Aorta (tissue), 5 donors: ENCODE measurements around the gene OMA1. TPM values are rescaled to one million over a fixed set of nuclear protein-coding genes. Genes with fewer than 3 reads are reported as not detected.

Experiments used
- ATAC-seq: fragments of 200-7000 bp; cut with Tn5 transposase; one replicate; pipeline ENCODE4 v1.9.1; 2022; ENCODE audit warnings: moderate library complexity; ENCODE audit not compliant: low FRiP score
- DNase-seq, 2 donors: peaks; one replicate each; pipeline ENCODE4 v3.0.0-alpha.2; 2020
- H3K27ac ChIP-seq, 2 donors: one replicate each; pipeline ENCODE4 v1.5.1; 2013; ENCODE audit warnings: low read length in 2 of 2, mild to moderate bottlenecking in 2 of 2, moderate library complexity in 2 of 2, control low read depth in 1 of 2, inconsistent platforms in 1 of 2, low read depth in 1 of 2
- H3K27me3 ChIP-seq, 2 donors: one replicate each; pipeline ENCODE4 v1.6.1; 2013; ENCODE audit warnings: control low read depth in 1 of 2, low read length in 1 of 2, mild to moderate bottlenecking in 1 of 2, moderate library complexity in 1 of 2; ENCODE audit not compliant: insufficient read depth in 2 of 2, control insufficient read depth in 1 of 2
- H3K36me3 ChIP-seq, 2 donors: one replicate each; pipeline ENCODE4 v1.6.1; 2013; ENCODE audit warnings: control low read depth in 1 of 2, low read length in 1 of 2, mild to moderate bottlenecking in 1 of 2; ENCODE audit not compliant: insufficient read depth in 2 of 2, control insufficient read depth in 1 of 2
- H3K4me1 ChIP-seq, 2 donors: one replicate each; pipeline ENCODE4 v1.6.1; 2013; ENCODE audit warnings: low read length in 2 of 2, control low read depth in 1 of 2, mild to moderate bottlenecking in 1 of 2, moderate library complexity in 1 of 2; ENCODE audit not compliant: insufficient read depth in 2 of 2, control insufficient read depth in 1 of 2
- H3K4me3 ChIP-seq, 2 donors: one replicate each; pipeline ENCODE4 v1.5.1; 2013; ENCODE audit warnings: low read length in 2 of 2, control low read depth in 1 of 2, mild to moderate bottlenecking in 1 of 2
- H3K9me3 ChIP-seq: one replicate; pipeline ENCODE4 v1.6.1; 2013; ENCODE audit warnings: mild to moderate bottlenecking, low read length; ENCODE audit not compliant: control insufficient read depth
- WGBS, 2 donors: extraction: QIAGEN DNeasy Blood & Tissue Kit; methylation state at CpG; one replicate each; pipeline ENCODE4 v1.1.7; 2013; 5-methylcytosine and 5-hydroxymethylcytosine counted together
- intact Hi-C, 2 donors: fragments of 100-400 bp; cut with DNase I; formaldehyde crosslinking; loops; one replicate each; pipeline versions ENCODE4 v1.14.2 to v1.15.0; 2022
- polyA plus RNA-seq, 2 donors: library from polyadenylated mRNA; stranded (reverse); fragments of 200-250 nt; gene quantifications; one replicate each; pipeline ENCODE4 v1.2.3, GENCODE V29; 2013
- total RNA-seq, 2 donors: library from RNA; stranded (reverse); fragmentation: NEBNext Ultra II Directional; extraction: Animal tissue kit (Norgen Biotek cat#: 25700); gene quantifications; one replicate each; pipeline ENCODE4 v1.2.1, GENCODE V29; 2021
- donor health status: healthy with polysubstance abuse.
- donor health status: Bipolar disorder and iron deficiency.
- donor health status: DM: no; HTN: no; CAD: no.
- donor health status: DM: no; HTN: no; CAD: no.
- donor health status: DM: yes; HTN: yes; CAD: no.

The OMA1 gene
- total and polyA plus RNA-seq, 4 donors, result 2.5 to 22.0 (median 10.6) TPM

- H3K9me3 ChIP-seq, result no peaks in the 10 kb centered on the region
- H3K4me1 ChIP-seq, result peaks cover 0 to 2% of the 10 kb centered on the region in 2 donors
- WGBS, 2 donors, result 6 to 8% methylated on average over 72 to 107 of the region's 107 CpGs
- ATAC-seq (peak; percentile 67), DNase-seq (peak; percentile 62 to 85)
- H3K36me3 ChIP-seq, result no peaks in the 10 kb centered on the region
- H3K27me3 ChIP-seq, result no peaks in the 10 kb centered on the region
- H3K27ac ChIP-seq, result no peak within 1 kb of the TSS
- intact Hi-C loops, result loop anchor here in 1 of 2 donors (5.0 kb wide), 1 partner anchor 75 kb away; no protein-coding TSS in a partner anchor
- peak within 1 kb of the TSS in 1 of 2 donors; percentile 29 for H3K4me3 ChIP-seq
Measured at GRCh38 chr1:58576727-58577653, 30.5 kb upstream of the OMA1 start, which contains the start of gene TACSTD2. Gene TACSTD2, minus strand, starts transcription at chr1:58577252. Its CDS starts 96 bp downstream, at chr1:58577156.

DNA sequence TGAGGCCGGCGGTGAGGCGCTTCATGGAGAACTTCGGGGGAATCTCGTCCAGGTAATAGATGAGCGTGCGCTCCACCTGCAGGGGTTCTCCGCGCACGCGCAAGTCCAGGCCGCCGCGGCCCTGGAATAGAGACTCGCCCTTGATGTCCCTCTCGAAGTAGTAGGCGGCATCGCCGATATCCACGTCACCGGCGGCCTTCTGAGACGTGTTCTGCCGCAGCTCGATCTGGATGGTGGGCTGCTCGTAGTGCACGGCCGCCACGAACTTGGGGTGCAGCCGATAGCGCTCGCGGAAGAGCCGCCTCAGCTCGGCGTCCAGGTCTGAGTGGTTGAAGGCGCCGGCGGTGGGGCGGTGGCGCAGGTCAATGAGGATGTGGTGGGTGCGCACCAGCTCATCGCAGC lies 29.8 kb upstream of the OMA1 start:
- Histone ChIP-seq H3K4me3 (peak overlapping the region in 1 of 2 donors; percentile 29), H3K27me3 (no peaks in the 10 kb centered on the region), H3K9me3 (no peaks in the 10 kb centered on the region), H3K36me3 (no peaks in the 10 kb centered on the region), H3K4me1 (peaks cover 0 to 2% of the 10 kb centered on the region in 2 donors), H3K27ac (no peak overlapping the region)
- ATAC-seq, result peak; percentile 42
- DNase-seq, result peak; percentile 51 to 81
- intact Hi-C loops, result loop anchor here in 1 of 2 donors (5.0 kb wide), 1 partner anchor 76 kb away; no protein-coding TSS in a partner anchor
- WGBS, 2 donors, result 4 to 10% methylated on average over 38 to 43 of the region's 43 CpGs

DNA sequence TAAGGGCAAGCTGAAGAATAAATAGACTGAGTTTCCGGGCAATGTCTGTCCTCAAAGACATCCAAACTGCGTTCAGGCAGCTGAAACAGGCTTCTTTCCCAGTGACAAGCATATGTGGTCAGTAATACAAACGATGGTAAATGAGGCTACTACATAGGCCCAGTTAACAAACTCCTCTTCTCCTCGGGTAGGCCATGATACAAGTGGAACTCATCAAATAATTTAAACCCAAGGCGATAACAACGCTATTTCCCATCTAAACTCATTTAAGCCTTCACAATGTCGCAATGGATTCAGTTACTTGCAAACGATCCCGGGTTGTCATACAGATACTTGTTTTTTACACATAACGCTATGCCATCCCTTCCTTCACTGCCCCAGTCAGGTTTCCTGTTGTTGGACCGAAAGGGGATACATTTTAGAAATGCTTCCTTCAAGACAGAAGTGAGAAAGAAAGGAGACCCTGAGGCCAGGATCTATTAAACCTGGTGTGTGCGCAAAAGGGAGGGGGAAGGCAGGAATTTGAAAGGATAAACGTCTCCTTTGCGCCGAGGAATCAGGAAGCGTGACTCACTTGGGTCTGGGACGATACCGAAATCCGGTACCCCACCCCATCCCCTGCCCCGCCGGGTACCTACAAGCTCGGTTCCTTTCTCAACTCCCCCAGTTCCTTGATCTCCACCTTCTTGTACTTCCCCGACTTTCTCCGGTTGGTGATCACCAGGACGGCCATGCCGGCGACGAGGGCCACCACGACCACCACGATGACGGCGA lies 29.2 kb upstream of the OMA1 start:
- no peaks in the 10 kb centered on the region for H3K27me3 ChIP-seq
- intact Hi-C loops, result loop anchor here in 1 of 2 donors (5.0 kb wide), 1 partner anchor 77 kb away; no protein-coding TSS in a partner anchor
- WGBS, 2 donors, result 62% methylated on average over 32 of the region's 32 CpGs
- DNase-seq (no peak), ATAC-seq (no peak)
- no peaks in the 10 kb centered on the region for H3K9me3 ChIP-seq
- no peak overlapping the region for H3K27ac ChIP-seq
- H3K36me3 ChIP-seq, result no peaks in the 10 kb centered on the region
- H3K4me1 ChIP-seq, result peaks cover 0 to 2% of the 10 kb centered on the region in 2 donors
- H3K4me3 ChIP-seq, result no peak overlapping the region

DNA sequence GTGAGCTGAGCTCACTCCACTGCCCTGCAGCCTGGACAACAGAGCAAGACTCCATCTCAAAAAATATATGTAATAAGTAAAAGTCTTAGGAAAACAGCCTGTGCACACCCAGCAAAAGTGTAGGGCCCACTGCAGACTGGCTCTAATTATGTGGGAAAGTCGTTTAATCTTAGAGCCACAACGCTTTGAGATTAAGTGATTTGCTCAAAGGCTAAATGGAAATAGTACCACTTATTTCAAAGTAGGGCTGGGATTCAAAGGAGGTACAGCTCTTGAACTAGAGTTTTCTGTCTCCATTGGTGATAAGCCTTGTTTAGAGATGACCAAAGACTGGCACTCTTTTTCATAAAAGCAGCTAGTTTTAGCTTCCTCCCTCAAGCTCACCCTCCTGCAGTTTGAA lies 28.3 kb upstream of the OMA1 start:
- H3K4me1 ChIP-seq, result peaks cover 0 to 2% of the 10 kb centered on the region in 2 donors
- no peaks in the 10 kb centered on the region for H3K27me3 ChIP-seq
- no peak overlapping the region for H3K27ac ChIP-seq
- intact Hi-C loops, result loop anchor here in 1 of 2 donors (5.0 kb wide), 1 partner anchor 77 kb away; no protein-coding TSS in a partner anchor
- H3K36me3 ChIP-seq, result no peaks in the 10 kb centered on the region
- DNase-seq, result no peak
- WGBS, 2 donors, result 96 to 98% methylated on average over 2 of the region's 2 CpGs
- no peaks in the 10 kb centered on the region for H3K9me3 ChIP-seq
- H3K4me3 ChIP-seq, result no peak overlapping the region
- ATAC-seq, result no peak

DNA sequence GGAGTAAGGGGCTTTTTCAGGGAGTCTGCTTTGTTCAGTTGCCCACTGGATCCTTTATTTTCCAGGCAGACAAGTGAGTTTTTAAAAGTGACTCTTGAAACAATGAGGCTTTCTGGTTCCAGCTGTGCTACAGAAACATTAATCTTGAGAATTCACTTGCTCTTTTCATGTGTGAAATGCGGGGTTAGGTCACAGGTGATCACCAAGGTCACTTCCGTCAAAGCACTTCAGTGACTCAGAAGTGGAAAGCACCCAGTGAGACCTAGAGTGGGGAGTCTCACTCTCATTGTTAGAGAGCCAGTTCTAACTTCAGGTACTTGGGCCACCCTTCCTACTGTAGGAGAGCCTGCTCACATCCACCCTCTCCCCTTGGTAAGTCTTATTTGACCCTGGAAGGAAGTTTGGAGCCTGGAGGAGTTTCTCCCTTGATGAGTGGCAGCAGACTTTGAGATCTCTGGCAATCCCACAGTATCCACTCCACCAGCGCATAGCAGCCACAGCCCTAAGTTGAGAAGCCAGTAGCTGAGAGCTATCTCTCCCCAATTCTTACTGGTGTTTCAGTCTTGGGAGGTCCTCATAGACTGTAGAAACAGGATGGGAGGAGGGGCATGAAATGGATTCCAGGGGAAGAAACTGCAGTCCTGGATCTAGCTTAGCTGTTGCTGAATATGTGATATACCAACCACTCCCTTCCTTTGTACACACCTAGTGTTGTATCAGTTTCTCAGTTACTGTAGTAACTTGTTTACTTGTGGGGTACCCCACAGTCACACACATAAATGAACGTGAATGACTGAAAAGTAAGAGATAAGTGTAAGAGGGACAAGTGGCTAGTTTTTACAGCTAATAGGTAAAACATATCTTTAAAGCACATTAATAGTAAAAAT lies 27.4 kb upstream of the OMA1 start:
- Histone ChIP-seq H3K27ac (no peak overlapping the region), H3K9me3 (no peaks in the 10 kb centered on the region), H3K36me3 (no peaks in the 10 kb centered on the region), H3K27me3 (no peaks in the 10 kb centered on the region), H3K4me3 (no peak overlapping the region), H3K4me1 (peaks cover 0 to 2% of the 10 kb centered on the region in 2 donors)
- ATAC-seq, result no peak
- intact Hi-C loops, result no loop called here
- WGBS, 2 donors, result 89 to 91% methylated on average over 4 of the region's 4 CpGs
- DNase-seq, result no peak

GRCh38 chr1:58573138-58573537 lies 26.6 kb upstream of the OMA1 start:
- Histone ChIP-seq H3K27me3 (no peaks in the 10 kb centered on the region), H3K4me3 (no peak overlapping the region), H3K4me1 (peaks cover 0 to under 1% of the 10 kb centered on the region in 2 donors), H3K9me3 (no peaks in the 10 kb centered on the region), H3K36me3 (no peaks in the 10 kb centered on the region), H3K27ac (no peak overlapping the region)
- WGBS, 2 donors, result 70 to 90% methylated on average over 2 of the region's 2 CpGs
- DNase-seq (no peak), ATAC-seq (no peak)
- intact Hi-C loops, result no loop called here

DNA sequence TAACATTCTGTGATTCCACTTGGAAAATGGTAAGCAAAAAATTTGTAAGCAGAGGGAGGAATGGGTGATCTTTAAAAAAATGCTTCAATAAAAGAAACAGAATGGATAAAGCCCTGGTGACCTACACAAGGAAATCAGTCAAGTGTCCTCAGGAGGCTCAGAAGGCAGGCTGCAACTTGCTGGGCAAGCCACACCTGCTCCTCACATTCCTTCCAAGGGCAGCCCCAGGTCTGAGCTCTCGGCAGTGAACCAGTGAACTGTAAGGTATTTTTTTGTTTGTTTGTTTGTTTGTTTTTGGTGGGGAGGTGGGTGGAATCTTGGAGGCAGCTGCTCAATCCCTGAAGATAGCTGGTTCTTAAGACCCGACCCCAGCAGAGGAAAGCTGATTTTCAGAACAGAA lies 26.2 kb upstream of the OMA1 start:
- intact Hi-C loops, result no loop called here
- Histone ChIP-seq H3K4me1 (no peaks in the 10 kb centered on the region), H3K9me3 (no peaks in the 10 kb centered on the region), H3K27me3 (no peaks in the 10 kb centered on the region), H3K4me3 (no peak overlapping the region), H3K27ac (no peak overlapping the region), H3K36me3 (no peaks in the 10 kb centered on the region)
- 76 to 84% methylated on average over 2 of the region's 2 CpGs for WGBS, 2 donors
- DNase-seq (no peak), ATAC-seq (no peak)

- DNase-seq (no peak), ATAC-seq (no peak)
- no peak overlapping the region for H3K4me3 ChIP-seq
- H3K27me3 ChIP-seq, result no peaks in the 10 kb centered on the region
- H3K27ac ChIP-seq, result no peak overlapping the region
- no peaks in the 10 kb centered on the region for H3K36me3 ChIP-seq
- no peaks in the 10 kb centered on the region for H3K4me1 ChIP-seq
- H3K9me3 ChIP-seq, result no peaks in the 10 kb centered on the region
- intact Hi-C loops, result no loop called here
Measured at GRCh38 chr1:58571616-58572015, 25.1 kb upstream of the OMA1 start.
